Measurements from ENCODE around the gene PHACTR2. TPM values are rescaled to one million over a fixed set of nuclear protein-coding genes. Genes with fewer than 3 reads are reported as not detected.
"Not testable (repeated sequence)": the region's sequence is repeated elsewhere in the genome, so short reads cannot be mapped to it uniquely, and the experiment has no call there.

PHACTR2 gene
- 10 to 100 TPM; 60.3 to 61.3 TPM for total RNA-seq
- 10 to 100 TPM; 13.1 to 30.6 TPM for polyA plus RNA-seq

DNA sequence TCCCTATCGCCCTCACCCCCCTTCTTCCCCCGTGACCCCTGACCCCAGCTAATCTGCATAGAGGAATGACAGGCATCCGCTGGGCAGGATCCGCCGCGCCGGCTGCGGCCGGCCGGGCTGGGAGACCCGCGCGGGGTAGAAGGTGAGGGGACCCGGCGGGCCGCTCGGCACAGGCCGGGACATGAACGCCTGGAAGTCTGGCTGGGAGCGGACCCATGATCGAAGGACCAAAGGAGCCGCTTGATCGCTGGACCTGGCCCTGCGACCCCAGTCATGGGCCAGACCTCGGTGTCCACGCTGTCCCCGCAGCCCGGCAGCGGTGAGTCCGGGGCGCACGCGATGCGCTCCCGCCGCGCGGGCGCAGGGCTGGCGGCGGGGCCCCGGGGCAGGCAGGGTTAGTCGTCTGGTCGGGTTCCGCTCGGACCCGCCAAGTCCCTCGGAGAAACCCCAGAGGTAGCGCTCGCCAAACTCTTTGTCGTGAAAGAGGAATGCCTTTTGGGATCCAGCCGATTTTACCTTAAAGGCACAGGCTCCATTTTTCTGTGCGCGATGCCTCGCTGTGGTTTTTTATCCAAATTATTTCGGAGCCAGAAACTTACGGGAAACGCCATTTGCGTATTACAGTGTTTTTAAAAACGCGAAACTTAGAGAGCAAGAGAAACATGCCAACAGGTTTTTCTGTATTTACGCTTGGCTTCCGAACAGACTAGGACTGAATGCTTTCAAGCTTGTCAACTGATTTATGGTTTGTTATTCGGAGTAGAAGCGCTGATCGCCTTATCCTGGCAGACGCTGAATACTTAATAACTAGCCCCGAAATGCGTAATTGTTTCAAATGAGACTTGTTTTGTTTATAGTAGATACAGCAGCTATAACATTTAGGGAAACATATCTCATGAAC, at the start of gene PHACTR2:
TSS of gene PHACTR2 (plus strand) at position 75 of the 901 bp plus-strand sequence. CDS start at position 274, 199 bp downstream.
- Histone ChIP-seq H3K9me3 (ENCODE audit: control insufficient read depth in 1 of 2, low read length in 2 of 2) (peaks cover 0 to 5% of the 10 kb centered on the region in 2 donors), H3K4me3 (ENCODE audit: low read length in 2 of 2) (peak within 1 kb of the TSS; percentile 7 to 40), H3K27ac (ENCODE audit: low read depth, low read length) (no peak within 1 kb of the TSS), H3K36me3 (ENCODE audit: insufficient read depth, low read length) (no peaks in the 10 kb centered on the region), H3K27me3 (ENCODE audit: insufficient read depth, low read length) (no peaks in the 10 kb centered on the region), H3K4me1 (ENCODE audit: insufficient read depth, low read length) (peaks cover 13% of the 10 kb centered on the region)
- H3K9me3 Mint-ChIP-seq: peaks cover 0 to 24% (median 7%) of the 10 kb centered on the region in 8 donors
- H3K27me3 Mint-ChIP-seq: no peaks in the 10 kb centered on the region
- ChIA-PET CTCF (ENCODE audit: partially characterized antibody) (interaction anchor here (0.6 kb wide), 1 partner anchor 707 kb away, joined by 3 read pairs; no protein-coding TSS in a partner anchor), POLR2A (ENCODE audit: partially characterized antibody) (no interaction called here)
- H3K27ac Mint-ChIP-seq: peak within 1 kb of the TSS in 4 of 7 donors; percentile 5 to 63 (median 36)
- peak within 1 kb of the TSS; percentile 70 to 83 (median 78) for H3K4me3 Mint-ChIP-seq
- DNase-seq: peak; percentile 33 to 75 (median 38)
- H3K36me3 Mint-ChIP-seq: peaks cover 10 to 13% of the 10 kb centered on the region in 2 donors
- intact Hi-C loops (cut with micrococcal nuclease): no loop called here
- H3K4me1 Mint-ChIP-seq: peaks cover 21 to 73% (median 40%) of the 10 kb centered on the region in 4 donors

DNA sequence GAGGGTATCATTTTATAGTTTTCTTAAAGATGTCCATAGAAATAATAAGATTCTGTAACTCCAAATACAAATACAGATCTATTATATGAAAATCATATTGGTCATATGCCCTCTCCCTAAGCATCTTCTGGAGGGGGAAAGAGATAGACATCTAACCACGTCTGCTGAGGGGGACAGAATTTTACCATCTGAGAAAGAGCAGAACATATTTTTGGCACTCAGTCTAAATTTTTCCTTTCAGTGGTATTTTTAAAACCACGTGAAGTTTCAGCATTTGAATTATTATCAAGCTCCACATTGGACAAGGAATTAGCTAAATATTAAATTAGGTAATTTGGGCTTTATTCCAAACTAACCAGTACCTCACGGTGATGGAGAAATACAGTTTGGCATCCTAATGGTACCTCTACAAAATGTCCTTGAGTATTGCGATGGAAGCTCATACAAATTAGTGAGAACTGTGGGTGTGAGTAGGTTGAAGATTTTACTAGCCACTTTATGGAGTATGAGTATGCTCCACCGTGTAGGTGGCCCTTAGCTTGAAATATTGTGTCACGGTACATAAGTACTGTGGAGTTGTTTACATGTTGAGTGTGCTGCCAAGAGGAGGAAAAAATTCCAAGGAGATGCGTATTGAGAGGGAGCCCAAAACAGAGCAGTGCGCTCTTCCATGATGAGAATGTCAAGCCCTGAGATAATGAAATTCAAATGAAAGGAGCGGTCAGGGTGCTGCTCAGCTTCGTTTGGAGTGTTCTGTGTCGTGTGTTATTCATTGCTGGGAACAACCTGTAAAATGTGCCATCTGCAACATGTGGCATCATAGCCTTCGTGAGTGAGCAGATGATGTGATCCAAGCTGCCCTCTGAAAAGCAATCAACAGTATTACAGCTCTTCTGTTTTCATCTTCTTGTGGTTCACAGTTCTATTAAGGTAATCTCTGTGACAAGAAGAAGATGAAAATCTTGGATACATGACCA, 48.4 kb upstream of the PHACTR2 start:
- no peak overlapping the region for H3K27ac Mint-ChIP-seq

DNA sequence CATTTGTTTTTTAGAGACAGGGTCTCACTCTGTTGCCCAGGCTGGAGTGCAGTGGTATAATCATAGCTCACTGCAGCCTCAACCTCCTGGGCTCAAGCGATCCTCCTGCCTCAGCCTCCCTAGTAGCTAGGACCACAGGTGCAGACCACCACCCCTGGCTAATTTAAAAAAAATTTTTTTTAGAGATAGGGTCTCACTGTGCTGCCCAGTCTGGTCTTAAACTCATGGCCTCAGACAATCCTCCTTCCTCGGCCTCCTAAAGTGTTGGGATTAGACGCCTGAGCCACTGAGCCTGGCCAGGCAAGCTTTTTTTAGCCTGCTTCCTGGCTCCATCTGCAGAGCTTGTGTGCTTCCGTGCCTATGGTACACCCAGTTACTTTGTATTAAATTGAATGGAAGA, 46.6 kb upstream of the PHACTR2 start:
- H3K4me3 ChIP-seq (ENCODE audit: low read length in 2 of 2); POLR2A ChIA-PET (ENCODE audit: partially characterized antibody); H3K27me3 ChIP-seq (ENCODE audit: insufficient read depth, low read length); H3K27ac ChIP-seq (ENCODE audit: low read depth, low read length); H3K9me3 ChIP-seq (ENCODE audit: control insufficient read depth in 1 of 2, low read length in 2 of 2); H3K9me3 Mint-ChIP-seq; CTCF ChIA-PET (ENCODE audit: partially characterized antibody); H3K27me3 Mint-ChIP-seq; H3K36me3 ChIP-seq (ENCODE audit: insufficient read depth, low read length); H3K27ac Mint-ChIP-seq; H3K4me3 Mint-ChIP-seq; intact Hi-C loops (cut with micrococcal nuclease); DNase-seq: not testable (repeated sequence)
- H3K4me1 ChIP-seq (ENCODE audit: insufficient read depth, low read length): peaks cover 11% of the 10 kb centered on the region
- H3K4me1 Mint-ChIP-seq: peaks cover 35 to 58% (median 48%) of the 10 kb centered on the region in 4 donors
- H3K36me3 Mint-ChIP-seq: peaks cover 2 to 16% of the 10 kb centered on the region in 2 donors

More for the DNA sequence above, 48.4 kb upstream of the PHACTR2 start:
- no peak overlapping the region for H3K4me3 Mint-ChIP-seq
- no peaks in the 10 kb centered on the region for H3K27me3 Mint-ChIP-seq
- H3K4me1 Mint-ChIP-seq: peaks cover 42 to 69% (median 55%) of the 10 kb centered on the region in 4 donors
- H3K4me3 ChIP-seq (ENCODE audit: low read length in 2 of 2): no peak overlapping the region
- no peaks in the 10 kb centered on the region for H3K9me3 ChIP-seq (ENCODE audit: control insufficient read depth in 1 of 2, low read length in 2 of 2)
- no peaks in the 10 kb centered on the region for H3K9me3 Mint-ChIP-seq
- POLR2A ChIA-PET (ENCODE audit: partially characterized antibody): no interaction called here
- no peaks in the 10 kb centered on the region for H3K36me3 ChIP-seq (ENCODE audit: insufficient read depth, low read length)
- intact Hi-C loops (cut with micrococcal nuclease): no loop called here
- H3K36me3 Mint-ChIP-seq: peaks cover 2 to 16% of the 10 kb centered on the region in 2 donors
- no peaks in the 10 kb centered on the region for H3K27me3 ChIP-seq (ENCODE audit: insufficient read depth, low read length)
- H3K27ac ChIP-seq (ENCODE audit: low read depth, low read length): no peak overlapping the region
- CTCF ChIA-PET (ENCODE audit: partially characterized antibody): interaction anchor here (0.9 to 1.2 kb wide), 2 partner anchors 20 to 54 kb away, joined by 3 read pairs; no protein-coding TSS in a partner anchor
- no peak for DNase-seq
- H3K4me1 ChIP-seq (ENCODE audit: insufficient read depth, low read length): peaks cover 22% of the 10 kb centered on the region

DNA sequence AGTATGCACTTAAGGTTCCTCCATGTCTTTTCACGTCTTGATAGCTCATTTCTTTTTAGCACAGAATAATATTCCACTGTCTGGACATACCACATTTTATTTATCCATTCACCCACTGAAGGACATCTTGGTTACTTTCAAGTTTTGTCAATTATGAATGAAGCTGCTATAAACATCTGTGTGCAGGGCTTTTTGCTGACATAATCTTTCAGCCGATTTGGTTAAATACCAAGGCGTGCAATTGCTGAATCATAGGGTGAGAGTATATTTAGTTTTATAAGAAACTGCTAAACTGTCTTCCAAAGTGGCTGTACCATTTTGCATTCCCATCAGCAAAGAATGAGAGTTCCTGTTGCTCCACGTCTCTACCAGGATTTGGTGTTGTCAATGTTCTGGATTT, 44.9 kb upstream of the PHACTR2 start:
- Histone ChIP-seq H3K27ac (ENCODE audit: low read depth, low read length) (no peak overlapping the region), H3K9me3 (ENCODE audit: control insufficient read depth in 1 of 2, low read length in 2 of 2) (no peaks in the 10 kb centered on the region), H3K4me1 (ENCODE audit: insufficient read depth, low read length) (peaks cover 11% of the 10 kb centered on the region), H3K27me3 (ENCODE audit: insufficient read depth, low read length) (no peaks in the 10 kb centered on the region), H3K36me3 (ENCODE audit: insufficient read depth, low read length) (no peaks in the 10 kb centered on the region), H3K4me3 (ENCODE audit: low read length in 2 of 2) (no peak overlapping the region)
- Mint-ChIP-seq H3K4me1 (peaks cover 31 to 59% (median 47%) of the 10 kb centered on the region in 4 donors), H3K27ac (no peak overlapping the region), H3K27me3 (no peaks in the 10 kb centered on the region), H3K4me3 (no peak overlapping the region), H3K36me3 (peaks cover 0 to 16% of the 10 kb centered on the region in 2 donors), H3K9me3 (no peaks in the 10 kb centered on the region)
- CTCF ChIA-PET (ENCODE audit: partially characterized antibody): no interaction called here
- no peak for DNase-seq
- POLR2A ChIA-PET (ENCODE audit: partially characterized antibody): no interaction called here
- intact Hi-C loops (cut with micrococcal nuclease): no loop called here

DNA sequence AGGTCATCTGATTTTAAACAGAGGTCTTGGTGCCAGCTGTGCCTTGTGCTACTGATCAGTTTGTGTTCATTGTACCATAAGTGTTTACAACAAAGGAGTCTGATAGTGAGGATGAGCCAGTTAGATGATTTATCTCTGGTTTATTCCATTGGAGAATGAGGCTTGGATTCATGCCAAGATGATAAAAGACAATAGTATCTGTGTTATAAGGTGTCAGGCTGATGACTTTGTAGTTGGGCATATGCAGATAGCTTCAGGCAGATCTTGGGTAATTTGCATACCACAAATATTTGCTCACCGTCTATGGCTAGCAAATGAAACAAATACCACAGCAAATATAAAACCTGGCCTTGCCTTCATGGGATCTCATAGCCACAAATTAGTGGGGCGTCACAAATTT, 43.3 kb upstream of the PHACTR2 start:
- Mint-ChIP-seq H3K36me3 (peaks cover 0 to 14% of the 10 kb centered on the region in 2 donors), H3K27me3 (no peaks in the 10 kb centered on the region), H3K4me3 (peak overlapping the region in 1 of 8 donors; percentile 3), H3K4me1 (peaks cover 29 to 52% (median 40%) of the 10 kb centered on the region in 4 donors), H3K27ac (peak overlapping the region in 1 of 7 donors; percentile 38), H3K9me3 (no peaks in the 10 kb centered on the region)
- intact Hi-C loops (cut with micrococcal nuclease): no loop called here
- POLR2A ChIA-PET (ENCODE audit: partially characterized antibody): no interaction called here
- CTCF ChIA-PET (ENCODE audit: partially characterized antibody): interaction anchor here (0.8 kb wide), 1 partner anchor 59 kb away, joined by 3 read pairs; no protein-coding TSS in a partner anchor
- DNase-seq: no peak
- Histone ChIP-seq H3K4me1 (ENCODE audit: insufficient read depth, low read length) (peaks cover 11% of the 10 kb centered on the region), H3K36me3 (ENCODE audit: insufficient read depth, low read length) (no peaks in the 10 kb centered on the region), H3K9me3 (ENCODE audit: control insufficient read depth in 1 of 2, low read length in 2 of 2) (no peaks in the 10 kb centered on the region), H3K27ac (ENCODE audit: low read depth, low read length) (no peak overlapping the region), H3K4me3 (ENCODE audit: low read length in 2 of 2) (no peak overlapping the region), H3K27me3 (ENCODE audit: insufficient read depth, low read length) (no peaks in the 10 kb centered on the region)

DNA sequence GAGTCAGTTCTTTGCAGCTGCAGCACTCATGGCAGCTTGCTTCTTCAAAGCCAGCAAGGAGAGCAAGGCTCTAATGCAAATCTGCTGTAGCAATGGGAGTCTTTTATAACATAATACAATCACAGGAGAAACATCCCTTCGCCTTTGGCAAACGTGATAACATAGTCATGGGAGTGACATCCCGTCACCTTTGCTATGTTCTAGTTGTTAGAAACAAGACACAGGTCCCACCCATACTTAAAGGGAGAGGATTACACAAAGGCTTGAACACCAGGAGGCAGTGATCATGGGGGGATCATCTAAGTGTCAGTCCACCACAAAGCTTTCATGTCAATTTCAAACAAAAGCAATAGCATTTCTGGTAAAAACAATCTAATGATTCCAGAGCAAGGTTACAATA, 40.1 kb upstream of the PHACTR2 start:
- Histone ChIP-seq H3K27ac (ENCODE audit: low read depth, low read length) (no peak overlapping the region), H3K27me3 (ENCODE audit: insufficient read depth, low read length) (no peaks in the 10 kb centered on the region), H3K36me3 (ENCODE audit: insufficient read depth, low read length) (no peaks in the 10 kb centered on the region), H3K4me1 (ENCODE audit: insufficient read depth, low read length) (peaks cover 11% of the 10 kb centered on the region), H3K9me3 (ENCODE audit: control insufficient read depth in 1 of 2, low read length in 2 of 2) (no peaks in the 10 kb centered on the region), H3K4me3 (ENCODE audit: low read length in 2 of 2) (no peak overlapping the region)
- peaks cover 9 to 11% of the 10 kb centered on the region in 2 donors for H3K36me3 Mint-ChIP-seq
- DNase-seq: no peak
- H3K4me1 Mint-ChIP-seq: peaks cover 26 to 51% (median 31%) of the 10 kb centered on the region in 4 donors
- no peak overlapping the region for H3K27ac Mint-ChIP-seq
- H3K4me3 Mint-ChIP-seq: no peak overlapping the region
- CTCF ChIA-PET (ENCODE audit: partially characterized antibody): interaction anchor here (0.7 kb wide), 2 partner anchors 121 to 395 kb away, joined by 3 to 4 read pairs; no protein-coding TSS in a partner anchor
- intact Hi-C loops (cut with micrococcal nuclease): no loop called here
- no peaks in the 10 kb centered on the region for H3K27me3 Mint-ChIP-seq
- no peaks in the 10 kb centered on the region for H3K9me3 Mint-ChIP-seq
- POLR2A ChIA-PET (ENCODE audit: partially characterized antibody): no interaction called here

Measured in CD4-positive, alpha-beta memory T cell (primary cell).